Anterior cingulate cortex (tissue), 58 donors: ENCODE results near the gene MDK.
A peak's percentile ranks its signal among the peaks of the same experiment; 100 is the strongest.

Source experiments
- DNase-seq, 58 donors: peaks; one replicate each; lab custom pipeline; 2025; lab: John Stamatoyannopoulos, UW

MDK gene, protein sequence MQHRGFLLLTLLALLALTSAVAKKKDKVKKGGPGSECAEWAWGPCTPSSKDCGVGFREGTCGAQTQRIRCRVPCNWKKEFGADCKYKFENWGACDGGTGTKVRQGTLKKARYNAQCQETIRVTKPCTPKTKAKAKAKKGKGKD

DNA sequence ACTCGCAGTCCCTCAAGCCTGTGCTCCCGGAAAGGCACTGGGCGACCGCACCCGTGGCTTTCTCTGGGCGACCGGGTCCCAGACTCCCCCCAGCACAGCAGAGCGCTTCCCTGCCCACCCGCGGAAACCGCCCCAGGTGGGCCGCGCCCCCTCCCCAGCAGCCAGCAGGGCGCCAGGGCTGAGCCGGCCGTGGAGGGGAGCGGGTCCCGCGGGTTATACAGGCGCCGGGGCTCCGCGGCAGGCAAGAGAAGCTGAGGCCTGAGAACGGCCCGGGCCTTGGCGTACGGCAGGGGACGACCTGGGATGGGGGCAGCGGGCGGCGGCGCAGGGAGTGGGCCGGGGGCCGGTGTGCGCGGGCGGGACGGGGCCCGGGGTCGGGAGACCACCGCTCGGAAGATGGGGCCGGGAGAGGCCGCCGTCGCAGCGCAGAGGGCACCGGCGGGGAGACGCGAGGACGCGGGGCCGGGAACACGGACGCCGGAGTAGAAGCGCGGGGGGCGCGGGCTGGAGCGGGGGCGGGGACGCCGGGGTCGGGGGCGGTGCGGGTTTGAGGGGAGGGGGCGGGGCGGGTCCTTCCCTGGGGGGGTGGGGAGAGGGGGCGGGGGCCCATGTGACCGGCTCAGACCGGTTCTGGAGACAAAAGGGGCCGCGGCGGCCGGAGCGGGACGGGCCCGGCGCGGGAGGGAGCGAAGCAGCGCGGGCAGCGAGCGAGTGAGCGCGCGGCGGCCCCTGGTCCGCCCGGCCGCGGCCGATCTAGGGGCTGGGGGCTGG, at the start of gene MDK:
Gene MDK, plus strand, starts transcription at position 622 of the 771 bp plus-strand sequence. CDS start 389 bp downstream, outside the sequence.
- DNase-seq: peak in 3 of 58 donors; percentile 32 to 50 (median 36)

DNA sequence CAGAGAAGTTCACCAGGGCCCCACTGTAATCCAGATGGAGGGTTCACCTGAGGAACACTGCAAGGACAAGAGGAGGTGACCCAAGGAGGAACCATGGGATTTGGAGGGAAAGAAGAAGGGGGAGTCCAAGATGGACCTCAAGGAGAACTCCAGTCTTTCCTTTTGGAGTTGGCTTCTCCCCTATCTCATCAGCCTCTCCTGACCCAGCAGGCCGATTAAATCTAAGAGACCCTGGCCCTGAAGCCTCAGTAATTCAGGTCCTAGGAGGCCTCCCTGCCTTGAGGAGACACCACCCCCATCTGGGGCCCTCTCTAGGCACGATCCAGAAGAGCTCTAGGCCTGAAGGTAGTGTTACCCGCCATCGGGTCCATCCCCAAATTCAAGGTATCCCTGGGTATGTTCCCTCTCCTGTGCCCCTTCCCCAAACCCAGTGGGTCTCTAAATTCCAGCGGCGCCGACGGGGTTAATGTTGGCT, 49.3 kb upstream of the MDK start:
- no peak for DNase-seq

DNA sequence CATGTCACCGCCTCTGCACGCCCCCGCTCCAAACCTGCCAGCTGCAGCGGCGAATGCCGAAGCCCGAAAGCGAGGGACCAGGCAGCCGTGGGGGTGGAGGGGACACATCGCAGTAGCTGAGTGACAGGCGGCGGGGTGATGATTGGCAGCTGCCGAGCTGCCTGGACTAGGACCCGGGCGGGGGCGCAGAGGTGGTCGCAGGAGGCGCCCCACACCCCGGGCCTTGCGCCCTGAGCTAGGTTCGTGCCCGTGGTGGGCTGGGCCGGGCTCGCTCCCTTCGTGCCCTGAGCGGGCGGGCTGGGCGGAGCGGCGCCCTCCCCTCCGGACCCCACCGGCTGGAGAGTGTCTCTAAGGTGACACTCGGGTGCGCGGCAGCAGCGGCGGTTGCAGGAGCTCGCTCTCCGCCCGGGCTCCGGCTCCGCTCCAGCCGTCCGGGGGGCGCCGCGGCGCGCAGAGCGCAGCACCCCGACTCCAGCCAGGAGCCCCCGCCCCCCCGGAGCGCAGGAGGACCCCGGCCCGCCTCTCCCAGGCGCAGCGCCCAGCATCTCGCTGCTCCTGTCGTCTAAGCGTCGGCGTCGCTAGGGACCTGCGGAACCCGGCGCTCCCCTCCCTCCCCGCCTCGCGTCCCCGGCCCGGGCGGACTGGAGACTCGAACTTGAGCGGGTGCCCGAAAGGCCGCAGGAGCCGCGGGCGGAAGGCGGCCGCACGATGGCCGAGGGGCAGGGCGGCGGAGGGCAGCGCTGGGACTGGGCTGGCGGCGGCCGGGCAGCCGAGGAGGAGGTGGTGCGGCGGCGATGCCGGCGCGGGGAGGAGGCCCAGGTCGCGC, 48.7 kb upstream of the MDK start:
- DNase-seq: peak in 15 of 58 donors; percentile 12 to 76 (median 42)

DNA sequence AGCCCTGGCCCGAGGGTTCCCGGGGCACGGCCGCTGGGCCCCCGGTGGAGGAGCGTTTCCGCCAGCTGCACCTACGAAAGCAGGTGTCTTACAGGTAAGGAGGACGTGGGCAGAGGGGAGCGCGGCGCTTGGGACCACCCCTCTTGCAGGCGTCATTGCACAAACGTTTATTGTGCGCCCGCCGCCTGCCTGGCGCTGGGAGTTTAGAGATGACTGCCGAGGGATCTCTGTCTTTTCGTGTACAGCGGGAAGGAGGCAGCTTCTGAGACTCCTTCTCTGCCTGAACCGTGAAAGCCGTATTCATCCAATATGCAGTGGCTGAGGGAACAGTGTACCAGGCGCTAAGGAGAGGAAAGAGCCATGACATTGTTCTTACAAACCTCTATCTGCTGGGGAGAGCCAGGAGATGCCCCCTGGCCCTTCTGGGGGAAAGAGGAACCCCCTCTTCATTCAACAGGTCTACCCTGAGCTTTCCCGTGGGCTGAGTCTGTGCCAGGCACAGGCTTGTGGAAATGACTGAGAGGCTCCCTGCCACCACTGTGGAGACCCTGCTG, 48.0 kb upstream of the MDK start:
- peak in 13 of 58 donors; percentile 18 to 52 (median 42) for DNase-seq

GRCh38 chr11:46334211-46334610, 47.3 kb upstream of the MDK start:
- no peak for DNase-seq

DNA sequence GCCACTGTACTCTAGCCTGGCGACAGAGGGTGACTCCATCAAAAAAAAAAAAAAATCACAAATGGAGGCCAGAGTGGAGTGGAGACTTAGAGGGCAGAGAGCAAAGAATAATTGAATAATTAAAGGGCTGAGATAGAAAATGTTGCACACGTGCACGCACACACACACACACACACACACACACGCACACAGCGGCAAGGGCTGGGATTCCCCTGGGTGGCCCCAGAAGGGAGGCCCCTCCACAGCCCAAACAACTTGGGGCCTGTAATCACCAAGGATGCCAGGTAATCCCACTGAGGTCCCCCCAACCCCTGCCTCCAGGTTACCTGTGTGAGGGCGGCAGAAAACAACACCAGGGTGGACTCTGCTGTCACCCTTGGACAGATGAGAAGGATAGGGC, 46.2 kb upstream of the MDK start:
- no peak for DNase-seq

DNA sequence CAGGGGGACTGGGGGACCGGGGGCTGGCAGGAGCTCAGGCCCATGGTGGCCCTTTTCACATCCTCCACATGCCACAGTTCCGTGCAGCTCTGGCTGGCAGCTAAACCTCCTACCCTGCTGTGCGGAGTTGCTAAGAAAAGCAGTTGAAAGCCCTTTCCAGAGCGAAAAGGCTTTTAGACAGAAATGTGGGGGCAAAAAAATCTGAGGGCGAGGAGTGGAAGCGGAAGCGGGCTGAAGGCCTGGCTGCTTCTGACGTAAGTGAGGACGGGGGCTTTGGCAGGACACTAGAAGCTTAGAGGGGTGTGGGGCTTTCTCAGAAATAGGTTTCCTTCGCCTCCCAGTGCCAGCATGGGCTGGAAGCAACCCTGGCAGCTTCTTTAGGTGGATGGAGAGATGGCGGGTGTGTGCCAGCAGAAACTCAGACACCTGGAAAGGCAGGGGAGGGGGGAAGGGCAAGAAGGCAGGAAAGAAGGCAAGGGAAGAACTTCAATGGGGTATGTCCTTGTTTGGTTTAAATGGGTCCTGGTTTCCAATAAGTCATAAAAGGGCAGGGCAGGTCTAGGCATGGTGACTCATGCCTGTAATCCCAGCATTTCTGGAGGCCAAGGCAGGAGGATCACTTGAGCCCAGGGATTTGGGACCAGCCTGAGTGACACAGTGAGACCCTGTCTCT, 45.4 kb upstream of the MDK start:
- DNase-seq: peak in 48 of 58 donors; percentile 37 to 95 (median 74)

DNA sequence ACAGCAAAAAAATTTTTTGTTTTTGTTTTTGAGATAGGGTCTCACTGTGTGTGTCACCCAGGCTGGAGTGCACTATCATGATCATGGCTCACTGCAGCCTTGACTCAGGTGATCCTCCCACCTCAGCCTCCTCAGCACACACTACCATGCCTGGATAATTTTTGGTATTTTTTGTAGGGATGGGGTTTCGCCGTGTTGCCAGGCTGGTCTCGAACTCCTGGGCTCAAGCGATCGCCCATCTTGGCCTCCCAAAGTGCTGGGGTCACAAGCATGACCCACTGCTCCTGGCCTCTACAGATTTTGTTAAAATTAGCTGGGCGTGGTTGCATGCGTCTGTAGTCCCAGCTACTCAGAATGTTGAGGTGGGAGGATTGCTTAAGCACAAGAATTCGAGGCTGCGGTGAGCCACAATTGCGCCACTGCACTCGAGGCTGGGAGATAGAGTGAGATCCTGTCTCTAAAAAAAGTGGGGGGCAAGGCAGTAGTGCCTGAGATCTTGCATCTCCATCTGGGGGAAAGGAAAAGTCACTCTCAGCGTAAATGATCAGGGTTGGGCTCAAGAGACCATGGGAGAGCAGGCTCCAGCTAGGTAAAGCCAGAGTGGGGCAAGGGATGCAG, 44.8 kb upstream of the MDK start:
- DNase-seq: peak in 2 of 58 donors; percentile 19 to 31

DNA sequence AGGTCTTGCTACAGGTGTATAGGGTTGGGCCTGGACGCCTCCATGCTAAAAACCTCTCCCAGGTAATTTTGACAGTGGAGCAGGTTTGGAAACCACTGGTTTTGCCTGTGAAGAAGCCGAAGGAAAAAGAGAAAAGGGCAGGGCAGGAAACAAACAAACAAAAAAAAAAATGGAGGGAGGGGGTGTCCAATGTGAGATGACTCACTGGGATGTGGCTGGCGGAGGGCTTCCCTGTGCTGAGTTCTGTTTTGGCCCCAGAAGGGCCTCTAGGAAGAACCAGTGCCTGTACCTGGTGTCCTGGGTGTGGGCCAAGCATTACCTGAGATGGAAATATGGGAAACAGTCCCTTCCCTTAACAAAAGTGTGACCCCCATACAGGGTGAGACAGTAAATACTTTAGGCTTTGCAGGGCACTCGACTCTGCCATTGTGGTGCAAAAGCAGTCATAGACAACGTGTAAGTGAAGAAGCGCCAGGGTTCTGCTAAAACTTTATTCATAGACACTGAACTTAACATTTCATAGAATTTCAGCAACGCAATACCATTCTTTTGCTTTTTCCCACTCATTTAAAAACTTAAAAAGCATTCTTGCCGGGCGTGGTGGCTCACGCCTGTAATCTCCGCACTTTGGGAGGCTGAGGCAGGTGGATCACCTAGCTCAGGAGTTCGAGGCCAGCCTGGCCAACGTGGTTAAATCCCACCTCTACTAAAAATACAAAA, 43.7 kb upstream of the MDK start:
- no peak for DNase-seq

- DNase-seq: no peak
These were observed 42.9 kb upstream of the MDK start for GRCh38 chr11:46338636-46338987.

DNA sequence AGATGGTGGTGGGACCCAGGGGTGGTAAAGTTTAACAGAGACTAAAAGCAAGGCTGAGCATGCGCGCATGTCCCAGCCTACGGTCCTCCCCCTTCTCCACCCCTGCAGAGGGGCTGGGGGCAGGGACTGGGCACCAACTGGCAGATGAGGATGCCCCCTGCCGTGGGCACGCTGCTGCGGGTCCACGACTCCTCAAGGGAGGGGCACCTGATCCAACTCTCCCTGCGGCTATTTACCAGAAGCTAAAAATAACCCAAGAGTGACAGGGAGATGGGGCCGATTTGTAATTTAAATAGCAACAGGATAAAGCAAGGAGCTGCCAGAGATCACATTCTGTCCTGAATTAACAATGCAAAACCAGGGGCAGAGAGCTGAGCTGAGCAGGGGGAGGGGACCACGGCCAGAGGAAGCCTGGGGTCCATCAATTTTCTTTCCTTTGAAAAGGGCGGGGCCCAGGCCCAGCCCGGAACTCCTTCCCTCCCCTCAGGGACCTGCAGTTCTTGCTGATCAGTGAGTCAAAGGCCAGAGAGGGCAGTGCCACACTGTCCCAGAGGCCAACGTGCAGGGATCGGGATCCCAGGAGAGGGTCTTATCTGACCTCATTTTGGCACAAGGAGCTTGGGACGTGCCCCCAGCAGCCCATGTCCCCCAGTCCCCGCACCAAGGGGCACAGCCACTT, 42.3 kb upstream of the MDK start:
- peak in 20 of 58 donors; percentile 28 to 71 (median 45) for DNase-seq

- peak in 1 of 58 donors; percentile 25 for DNase-seq
These were observed 41.7 kb upstream of the MDK start for GRCh38 chr11:46339816-46340215.

DNA sequence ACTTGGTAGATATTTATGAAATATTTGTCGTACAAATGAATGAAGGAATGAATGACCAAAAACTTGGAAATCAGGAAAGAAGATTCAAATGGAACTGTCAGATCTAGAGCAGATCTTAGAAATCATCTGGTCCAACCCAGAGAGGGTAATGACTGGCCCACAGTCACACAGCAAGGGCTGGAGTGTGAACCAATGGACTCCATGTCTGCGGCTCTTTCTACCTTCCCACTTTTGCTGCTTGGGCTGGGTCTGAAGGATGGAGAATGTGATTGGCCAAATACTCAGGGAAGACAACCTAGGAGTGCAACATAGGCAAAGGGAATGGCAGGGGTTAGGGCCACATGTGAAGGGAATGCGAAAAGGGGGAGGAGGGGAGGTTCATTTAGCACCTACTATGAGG, 40.0 kb upstream of the MDK start:
- no peak for DNase-seq

- DNase-seq: peak in 3 of 58 donors; percentile 26 to 43 (median 29)
These were observed 39.2 kb upstream of the MDK start for GRCh38 chr11:46342239-46342638.

GRCh38 chr11:46343520-46343919, 37.9 kb upstream of the MDK start:
- no peak for DNase-seq

- peak in 6 of 58 donors; percentile 29 to 42 (median 30) for DNase-seq
These were observed 36.3 kb upstream of the MDK start for GRCh38 chr11:46345131-46345597.

GRCh38 chr11:46345881-46346484, 35.5 kb upstream of the MDK start:
- no peak for DNase-seq
